NCI-H2107 treated with DMSO at 0.1 percent for 48 hours (cell line): ENCODE data around the gene SH2D6.
A peak's percentile ranks its signal among the peaks of the same experiment; 100 is the strongest.

Experiments used
- DNase-seq: peaks from one replicate; lab custom pipeline; 2025; ENCODE audit not compliant: unreplicated experiment; lab: John Stamatoyannopoulos, UW

SH2D6 gene

DNA sequence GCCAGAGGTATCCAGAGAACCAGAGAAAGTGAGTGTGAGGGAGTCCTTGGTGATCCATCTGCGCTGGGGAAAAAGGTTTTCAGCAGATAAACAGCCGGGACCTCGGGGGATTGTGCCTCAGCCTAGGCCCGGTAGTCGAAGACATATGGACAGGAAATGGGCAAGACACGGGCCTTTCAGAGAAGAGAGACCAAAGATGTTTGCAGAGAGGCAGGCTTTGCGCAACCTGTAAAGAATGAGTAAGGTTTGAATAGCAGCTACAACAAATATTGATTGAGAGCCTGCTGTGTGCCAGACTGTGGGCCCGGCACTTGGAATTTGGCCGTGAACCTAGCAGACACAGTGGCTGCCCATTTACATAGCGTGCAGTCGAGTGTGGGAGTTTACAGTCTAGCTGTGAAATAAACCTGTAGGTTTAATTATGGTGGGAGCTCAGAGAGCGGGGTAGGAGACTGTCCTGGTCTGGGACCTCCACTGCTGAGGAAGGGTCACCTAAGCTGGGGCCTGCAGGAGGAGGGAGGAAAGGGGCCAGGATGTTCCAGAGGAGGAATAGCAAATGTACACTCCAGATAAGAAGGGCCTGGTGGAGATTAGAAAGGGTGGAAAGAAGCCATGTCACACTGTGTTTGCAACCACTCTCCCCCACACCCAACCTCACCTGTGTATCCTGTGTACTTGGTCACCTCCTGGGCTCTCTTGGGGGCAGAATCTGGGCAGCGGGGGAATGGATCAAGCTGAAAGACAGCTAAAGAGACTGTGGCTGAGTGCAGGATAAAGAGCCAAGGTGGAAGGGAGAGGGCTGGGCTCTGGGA lies 3.0 kb downstream of the SH2D6 start:
- DNase-seq, result peak; percentile 41

DNA sequence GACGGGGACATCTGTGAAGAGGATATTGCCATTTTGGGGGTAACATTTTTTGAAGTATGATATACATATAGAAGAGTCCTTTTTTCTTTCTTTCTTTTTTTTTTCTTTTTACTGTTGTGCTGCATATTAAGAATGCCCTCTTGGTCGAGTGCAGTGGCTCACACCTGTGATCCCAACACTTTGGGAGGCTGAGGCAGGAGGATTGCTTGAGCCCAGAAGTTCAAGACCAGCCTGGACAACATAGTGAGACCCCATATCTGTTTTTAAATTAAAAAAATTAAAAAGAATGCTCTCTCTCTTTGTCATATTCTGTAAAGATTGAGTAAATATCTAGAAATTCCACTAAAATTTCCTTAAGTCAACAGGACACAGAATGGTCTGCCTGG lies 3.6 kb downstream of the SH2D6 start:
- no peak for DNase-seq

DNA sequence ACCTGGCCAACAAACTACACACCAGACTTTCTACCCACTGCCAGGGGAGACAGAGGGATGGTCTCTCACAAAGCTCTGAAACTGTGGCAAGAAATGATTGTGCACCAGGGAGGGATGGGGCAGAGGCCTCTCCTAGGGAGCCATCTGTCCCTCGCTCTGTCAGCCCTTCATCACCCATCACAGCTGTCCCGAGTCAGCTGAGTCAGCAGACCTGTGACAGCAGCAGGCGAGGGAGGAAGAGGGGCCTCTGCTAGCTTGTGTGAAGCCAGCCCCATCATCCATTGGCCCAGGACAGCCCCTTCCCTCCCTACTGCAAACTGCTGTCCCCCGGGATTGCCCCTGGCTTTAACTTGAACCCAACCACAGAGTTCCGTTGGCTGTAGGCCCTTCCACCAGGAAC lies 5.0 kb downstream of the SH2D6 start:
- DNase-seq, result no peak

DNA sequence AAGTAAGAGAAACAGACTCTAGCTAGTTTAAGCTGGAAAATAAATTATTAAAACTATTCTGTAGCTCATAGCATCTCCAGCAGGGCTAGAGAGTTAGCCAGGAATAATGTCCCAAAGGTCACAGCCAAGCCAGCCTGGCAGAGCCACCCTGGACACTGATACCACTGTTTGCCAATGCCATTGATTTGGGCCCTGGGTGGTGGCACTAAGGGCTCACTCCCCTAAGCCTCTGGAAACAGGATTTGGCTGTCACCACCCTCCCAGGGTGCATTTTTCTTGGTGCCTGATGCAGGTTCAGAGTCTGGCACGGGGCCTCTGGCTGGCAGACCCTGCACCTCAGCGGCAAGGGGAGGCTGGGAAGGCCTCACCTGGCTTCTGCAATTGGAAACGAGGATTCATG lies 7.1 kb downstream of the SH2D6 start:
- DNase-seq, result no peak

DNA sequence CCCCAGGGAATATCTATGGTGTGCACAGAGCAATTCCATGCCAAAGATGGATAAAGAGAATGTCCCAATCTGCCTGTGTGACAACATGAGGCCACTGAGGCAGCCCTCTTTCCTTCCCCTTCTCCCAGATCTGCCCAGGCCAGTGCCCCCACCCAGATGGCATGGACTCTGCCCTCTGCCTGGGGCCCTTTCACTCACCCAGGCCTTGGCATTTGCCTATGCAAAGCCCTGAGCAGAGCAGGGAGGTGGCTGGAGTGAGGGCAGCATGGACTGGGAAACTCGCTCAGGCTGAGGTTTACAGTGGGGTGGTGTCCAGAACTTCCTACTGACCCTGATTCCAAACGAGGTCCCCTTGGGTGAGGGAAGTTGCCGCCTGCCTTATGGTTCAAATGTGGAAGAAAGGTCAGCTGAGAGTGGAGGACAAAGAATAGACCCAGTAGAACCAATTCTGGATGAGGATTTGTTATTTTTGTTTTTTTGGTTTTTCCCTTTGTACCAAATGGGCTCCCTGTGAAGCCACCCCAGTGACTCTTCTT lies 8.9 kb downstream of the SH2D6 start:
- DNase-seq, result no peak

DNA sequence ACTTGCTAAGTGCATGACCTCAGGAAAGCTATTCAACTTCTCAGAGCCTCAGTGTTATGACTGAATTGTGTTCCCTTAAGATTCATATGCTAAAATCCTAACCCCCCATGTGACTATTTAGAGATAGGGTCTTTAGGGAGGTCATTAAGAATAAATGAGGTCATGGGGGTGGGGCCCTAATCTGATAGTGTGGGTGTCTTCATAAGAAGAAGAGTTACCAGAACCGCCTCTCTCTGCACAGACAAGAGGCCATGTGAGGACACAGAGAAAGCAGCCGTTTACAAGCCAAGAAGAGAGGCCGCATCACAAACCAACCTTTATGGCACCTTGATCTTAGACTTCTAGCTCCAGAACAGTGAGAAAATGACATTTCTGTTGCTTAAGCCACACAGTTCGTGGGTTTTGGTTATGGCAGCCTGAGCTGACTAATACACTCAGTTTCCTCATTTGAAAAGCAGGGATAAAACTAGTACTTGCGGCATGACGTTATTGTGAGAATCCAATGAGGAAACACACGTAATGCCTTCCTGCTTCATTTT lies 9.9 kb downstream of the SH2D6 start:
- DNase-seq, result no peak

DNA sequence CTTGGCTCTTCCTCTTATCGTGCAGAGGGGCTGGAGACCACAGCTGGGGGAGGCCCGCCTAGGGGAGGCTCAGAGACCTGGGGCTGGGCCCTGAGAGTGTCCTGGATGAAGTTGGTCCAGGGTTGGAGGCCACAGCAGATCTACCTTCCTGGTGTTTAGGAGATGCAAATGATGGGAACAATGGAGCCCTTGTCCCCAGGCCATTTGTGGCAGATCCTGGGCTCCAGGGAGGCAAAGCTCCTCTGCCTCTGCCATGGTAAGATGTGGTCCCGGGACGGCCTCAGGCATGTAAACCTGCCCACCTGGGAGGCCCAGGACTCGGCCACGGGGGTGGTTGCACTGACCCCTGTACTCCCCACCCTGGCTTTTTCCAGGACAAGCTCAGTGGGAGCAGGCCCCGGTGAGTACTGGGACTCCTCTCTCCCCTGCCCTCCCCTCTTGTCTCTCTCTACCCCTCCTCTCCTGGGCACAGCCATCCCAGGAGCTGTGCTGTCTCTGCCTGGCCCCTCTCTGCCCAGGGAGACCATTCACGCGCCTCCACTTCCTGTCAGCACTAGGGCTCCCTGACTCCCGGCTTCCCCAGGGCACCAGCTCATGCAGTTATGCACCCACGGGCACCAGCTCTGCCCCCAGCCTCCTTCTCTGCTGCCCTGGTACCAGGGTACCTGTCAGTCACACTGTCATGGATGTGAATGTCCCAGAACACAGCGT lies 10.9 kb downstream of the SH2D6 start:
- no peak for DNase-seq

DNA sequence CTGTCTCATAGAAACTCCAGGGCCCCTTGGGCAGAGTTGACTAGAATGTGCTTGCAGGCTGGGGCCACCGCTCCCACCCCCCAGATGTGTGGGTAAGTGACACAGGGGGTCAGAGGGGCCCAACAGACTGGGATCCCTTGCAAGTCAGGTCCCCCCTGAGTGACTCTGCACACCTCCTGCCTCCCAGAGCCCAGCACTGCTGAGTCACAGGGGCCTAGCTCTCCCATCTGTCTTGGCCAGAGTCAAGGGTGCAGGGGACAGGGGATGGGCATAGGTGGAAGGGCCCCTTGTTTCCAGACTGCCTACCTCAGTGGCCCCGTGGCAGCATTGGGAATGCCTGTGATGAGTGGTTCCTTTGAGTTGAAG lies 11.4 kb downstream of the SH2D6 start:
- no peak for DNase-seq

DNA sequence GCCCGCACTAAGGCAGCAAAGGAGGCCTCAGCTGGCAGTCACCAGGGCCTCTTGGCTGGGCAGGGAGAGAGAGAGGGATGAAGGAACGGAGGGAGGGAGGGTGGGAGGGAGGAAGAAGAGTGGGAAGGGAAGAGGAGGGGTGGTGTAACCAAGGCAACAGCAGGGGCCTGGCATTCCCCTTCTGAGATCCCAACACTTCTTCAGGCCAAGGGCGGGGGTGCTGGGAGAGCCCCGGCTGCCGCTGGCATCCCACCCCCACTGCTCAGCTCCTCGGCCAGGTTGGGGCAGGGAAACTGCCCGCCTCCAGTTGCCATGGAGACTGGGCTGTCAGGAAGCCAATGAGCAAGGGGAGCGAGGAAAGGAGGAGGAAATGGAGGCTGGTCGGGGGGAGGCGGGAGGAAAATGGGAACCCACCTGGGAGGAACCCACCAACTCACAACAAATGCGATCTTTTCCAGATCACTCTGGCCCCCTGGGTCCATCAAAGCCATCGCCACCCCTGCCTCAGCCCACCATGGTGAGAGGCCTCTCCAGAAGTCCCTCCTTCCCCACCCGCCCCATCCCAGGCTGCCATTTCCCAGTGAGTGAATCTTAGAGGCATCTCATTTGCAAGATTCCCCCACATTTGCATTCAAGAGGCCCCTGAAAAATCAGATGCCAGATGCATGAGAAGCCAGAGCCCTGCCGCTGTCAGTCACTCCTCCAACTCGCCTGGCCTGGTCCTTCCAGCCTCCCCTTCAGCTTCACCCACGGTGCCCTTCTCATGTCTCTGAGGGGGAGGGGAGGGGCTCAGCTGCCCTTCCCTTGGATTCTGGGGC lies 12.4 kb downstream of the SH2D6 start:
- DNase-seq, result no peak

DNA sequence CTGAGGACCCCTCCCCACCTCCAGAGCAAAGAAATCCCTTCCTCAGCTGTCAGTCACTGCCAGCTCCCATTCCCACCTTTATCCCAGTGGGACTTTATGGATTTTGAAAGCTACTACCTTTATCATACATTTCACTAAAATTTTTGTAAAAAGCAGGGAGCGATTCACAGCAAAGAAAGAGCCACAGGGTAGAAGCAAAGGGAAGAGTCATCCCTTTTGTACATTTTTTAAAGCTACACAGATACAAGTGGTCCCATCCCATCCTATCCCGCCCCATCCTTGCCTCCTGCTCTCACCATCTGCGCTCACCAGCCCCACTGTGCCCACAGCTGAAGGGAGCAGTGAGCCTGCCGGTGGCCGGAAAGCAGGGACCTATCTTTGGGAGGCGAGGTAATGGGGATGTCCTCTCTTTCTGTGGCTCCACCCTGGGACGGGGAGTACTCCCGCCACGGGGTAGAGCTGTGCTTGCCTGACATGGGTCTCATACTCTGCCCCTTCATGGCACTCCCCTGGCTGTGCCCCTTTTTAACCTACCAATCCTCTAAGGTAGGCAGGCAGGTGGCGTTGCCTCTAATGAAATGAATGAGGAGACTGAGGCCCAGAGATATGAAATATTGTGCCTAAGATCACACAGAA lies 13.2 kb downstream of the SH2D6 start:
- DNase-seq, result no peak

DNA sequence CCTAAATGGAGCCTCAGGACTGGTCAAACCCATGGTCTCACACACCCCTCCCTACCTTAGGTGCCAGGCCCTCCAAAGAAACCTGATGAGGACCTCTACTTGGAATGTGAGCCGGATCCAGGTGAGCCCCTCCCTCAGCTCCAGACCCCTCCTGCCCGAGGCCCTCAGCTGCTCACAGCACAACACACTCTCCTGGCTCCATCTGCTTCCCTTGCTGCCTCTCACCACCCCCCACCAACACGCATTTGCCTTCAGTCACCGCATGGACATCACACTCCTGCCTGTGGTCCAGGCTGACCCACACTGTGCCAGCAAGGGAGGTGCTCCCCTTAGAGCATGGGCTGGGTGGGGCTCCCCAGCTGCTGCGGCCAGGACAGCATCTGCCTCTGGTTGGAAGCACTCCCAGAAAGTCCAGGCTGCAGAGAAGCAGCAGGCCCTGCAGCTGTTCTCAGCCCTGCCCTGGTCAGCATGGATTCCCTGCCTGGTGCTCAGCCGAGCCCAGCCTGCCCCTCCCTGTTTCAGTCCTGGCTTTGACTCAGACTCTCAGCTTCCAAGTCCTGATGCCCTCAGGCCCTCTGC lies 15.1 kb downstream of the SH2D6 start:
- DNase-seq, result peak; percentile 30

DNA sequence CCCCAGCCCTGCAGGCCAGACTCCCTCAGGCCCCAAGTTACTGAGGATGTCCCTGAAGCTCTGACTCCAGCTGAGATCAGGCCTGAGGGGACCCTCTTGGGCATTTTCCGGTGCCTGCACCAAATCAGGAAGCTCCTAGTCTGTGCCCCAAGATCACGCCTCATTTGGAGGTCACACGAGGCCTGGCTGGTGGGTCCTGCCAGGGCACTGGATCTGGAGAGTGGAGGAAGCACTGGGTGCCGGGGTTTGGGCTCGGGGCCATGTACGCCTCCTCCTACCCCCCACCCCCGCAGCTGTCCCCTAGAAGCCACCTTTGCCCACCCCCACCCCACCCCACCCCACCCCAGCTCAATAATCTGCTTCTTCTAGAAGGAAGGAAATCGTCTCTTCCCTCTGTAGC lies 16.2 kb downstream of the SH2D6 start:
- DNase-seq, result no peak

DNA sequence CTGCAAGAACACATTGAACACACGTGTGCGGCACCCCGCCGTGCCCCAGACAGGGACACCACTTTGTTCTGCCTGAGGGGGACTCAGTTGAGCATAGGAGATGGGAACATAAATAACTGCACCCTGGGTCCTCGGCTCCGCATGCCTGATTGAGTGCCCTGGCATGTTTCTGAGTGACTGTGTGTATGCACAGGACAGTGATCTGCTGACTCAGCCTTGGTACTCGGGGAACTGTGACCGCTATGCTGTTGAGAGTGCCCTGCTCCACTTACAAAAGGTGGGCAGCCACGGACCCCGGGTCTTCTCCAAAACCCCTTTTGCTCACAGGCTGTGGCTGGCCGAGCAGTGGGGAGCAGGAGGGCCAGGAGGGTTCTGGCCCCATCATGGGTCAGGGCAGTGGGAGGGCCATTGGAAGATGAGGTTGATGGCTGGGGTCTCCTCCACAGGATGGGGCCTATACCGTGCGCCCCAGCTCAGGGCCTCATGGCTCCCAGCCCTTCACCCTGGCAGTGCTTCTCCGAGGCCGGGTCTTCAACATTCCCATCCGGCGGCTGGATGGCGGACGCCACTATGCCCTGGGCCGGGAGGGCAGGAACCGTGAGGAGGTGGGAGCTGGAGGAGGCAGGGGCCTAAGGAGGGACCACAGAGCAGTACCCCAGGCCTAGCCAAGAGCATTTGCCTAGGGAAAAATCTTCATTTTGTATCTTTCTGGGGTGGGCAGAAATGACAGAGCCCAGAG lies 16.9 kb downstream of the SH2D6 start:
- no peak for DNase-seq

DNA sequence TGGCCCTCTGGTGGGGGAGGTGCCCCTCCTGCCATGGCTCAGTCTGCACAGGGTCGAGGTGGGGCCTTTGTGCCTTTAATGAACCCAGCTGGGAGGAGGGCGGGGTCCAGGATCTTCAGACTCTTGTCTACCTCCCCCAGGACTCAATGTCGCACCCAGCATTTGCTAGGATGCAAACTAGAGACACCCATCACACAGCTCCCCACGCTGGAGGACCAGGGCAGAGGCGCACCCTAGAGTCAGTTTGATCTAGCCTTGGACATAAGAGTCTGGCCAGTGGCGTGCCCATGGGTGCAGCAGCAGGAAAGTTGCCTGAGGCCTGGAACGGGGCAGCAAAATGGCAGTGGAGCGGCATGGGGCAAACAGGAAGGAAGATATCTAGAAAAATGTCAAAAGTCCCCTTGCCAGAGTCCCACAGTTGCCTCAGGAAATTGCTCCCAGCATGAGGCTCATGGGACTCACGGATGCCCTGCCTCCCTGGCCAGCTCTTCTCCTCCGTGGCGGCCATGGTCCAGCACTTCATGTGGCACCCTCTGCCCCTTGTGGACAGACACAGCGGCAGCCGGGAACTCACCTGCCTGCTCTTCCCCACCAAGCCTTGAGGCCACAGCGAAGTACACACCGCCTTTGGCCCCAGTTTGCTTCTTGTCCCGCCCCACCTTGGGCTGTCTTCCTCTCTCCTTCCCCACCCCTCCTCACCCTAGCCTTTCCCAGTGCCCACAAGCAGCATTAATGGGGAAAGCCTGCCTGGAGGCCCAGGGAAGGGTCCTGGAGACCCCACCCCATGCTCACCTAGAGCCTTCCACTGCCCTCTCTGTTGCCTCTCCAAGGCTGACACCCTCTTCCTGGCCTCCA lies 17.7 kb downstream of the SH2D6 start:
- DNase-seq, result no peak

DNA sequence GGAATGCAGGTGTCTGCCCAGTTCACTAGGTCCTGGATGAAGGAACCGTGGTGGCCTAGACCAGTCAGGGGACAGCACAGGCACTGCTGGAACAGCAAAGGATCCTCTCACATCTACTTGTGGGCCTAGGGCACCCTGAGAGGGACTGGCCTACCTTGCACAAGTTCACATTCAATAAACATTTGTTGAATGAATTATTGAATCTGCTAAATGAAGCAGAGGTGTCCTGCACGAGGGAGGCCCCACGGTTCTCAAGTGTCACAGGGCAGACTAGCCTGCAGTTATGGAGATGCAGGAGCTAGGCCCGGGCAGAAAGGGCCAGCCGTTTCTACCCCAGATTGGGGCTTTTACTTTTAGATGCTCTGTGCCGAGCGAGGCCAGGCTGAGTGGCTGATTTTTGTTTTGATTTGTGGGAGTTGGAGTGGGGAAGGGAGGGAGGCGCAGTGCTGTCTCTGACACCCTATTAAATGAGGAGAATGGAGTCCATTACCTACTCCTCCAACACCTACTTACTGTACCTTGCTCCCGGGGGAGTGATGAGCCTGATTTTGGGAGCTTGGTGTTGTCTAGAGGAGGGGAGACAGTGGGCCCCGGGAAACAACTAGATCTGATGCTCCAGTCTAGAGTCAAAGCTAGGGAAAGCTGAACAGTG lies 18.4 kb downstream of the SH2D6 start:
- DNase-seq, result peak; percentile 43

DNA sequence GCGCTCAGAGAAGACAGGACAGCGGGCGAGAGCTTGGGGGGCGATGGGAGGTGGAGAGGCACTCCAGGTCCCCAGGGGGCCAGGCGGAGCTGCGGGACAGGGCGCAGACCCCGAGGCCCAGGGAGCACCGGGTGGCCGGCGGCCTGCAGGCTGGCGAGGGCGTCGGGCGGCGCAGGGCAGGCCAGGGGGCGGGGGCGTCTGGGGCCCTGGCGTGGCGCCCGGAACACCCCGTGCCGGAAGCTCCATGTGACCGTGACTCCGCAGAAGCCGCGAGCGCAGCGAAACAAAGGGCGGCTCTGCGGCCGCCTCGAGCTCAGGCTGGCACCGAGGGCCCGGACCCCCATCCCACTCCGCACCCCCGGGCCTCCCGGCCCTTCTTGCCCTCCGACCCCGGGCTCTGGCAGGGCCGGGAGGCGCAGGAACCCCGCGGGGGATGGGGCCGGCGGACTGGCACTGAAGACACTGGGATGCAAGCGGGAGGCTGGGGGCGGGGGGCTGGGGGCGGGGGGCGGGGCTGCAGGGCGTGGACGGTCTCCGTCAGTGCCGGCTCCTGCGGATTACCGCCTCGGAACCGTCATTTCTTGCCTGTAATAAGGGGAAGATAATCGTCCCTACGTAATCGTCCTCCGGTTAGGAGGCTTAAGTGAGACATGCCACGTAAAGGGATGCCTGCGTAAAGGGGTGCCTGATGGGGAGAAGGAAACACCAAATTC lies 19.1 kb downstream of the SH2D6 start:
- DNase-seq, result peak; percentile 52

DNA sequence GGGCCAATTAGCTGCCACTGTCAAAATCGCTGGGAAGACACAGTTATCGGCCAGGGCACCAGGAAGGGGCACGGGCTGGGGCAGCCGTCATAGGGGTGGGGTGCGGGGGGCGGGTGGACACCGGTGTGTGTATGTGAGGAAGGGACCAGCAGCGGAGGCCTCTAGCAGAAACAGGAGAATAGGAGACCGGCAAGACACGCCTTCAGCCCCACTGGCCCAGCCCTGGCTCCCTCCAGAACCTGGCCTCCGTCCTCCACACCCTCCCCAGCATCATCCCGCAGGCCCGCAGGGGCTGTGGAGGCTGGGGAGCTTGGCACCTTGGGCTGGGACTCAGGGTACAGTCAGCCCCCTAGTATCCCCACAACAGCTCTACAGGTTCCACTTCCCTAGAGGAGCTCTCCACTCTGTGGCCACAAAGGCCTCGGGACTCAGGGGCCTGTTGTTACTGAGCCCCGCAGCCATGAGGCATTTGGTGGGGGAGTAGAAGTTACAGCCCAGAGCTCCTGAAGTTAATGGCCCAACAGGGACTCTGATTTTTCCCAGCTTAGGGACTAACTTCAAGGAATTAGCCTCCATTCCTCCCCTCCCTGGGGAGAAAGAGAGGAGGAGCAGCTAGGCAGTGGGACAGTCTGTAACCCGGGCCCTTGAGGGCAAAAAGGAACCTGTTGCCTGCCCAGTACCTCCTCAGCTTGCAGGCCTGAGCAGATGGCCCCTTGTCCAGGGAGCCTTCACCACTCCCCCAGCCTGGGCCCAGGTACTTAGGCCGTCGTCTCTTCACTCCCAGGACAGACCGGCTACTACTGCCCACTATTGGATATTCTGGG lies 19.9 kb downstream of the SH2D6 start:
- no peak for DNase-seq
